ENCODE data around the gene MYO3B. TPM values are rescaled to one million over a fixed set of nuclear protein-coding genes. Genes with fewer than 3 reads are reported as not detected.

The MYO3B gene
- total and polyA plus RNA-seq, 2 donors (not counting 3 experiments of a cell fraction or from before 2014, with no cell fraction given) = 0.03 TPM; not detected in 1

DNA sequence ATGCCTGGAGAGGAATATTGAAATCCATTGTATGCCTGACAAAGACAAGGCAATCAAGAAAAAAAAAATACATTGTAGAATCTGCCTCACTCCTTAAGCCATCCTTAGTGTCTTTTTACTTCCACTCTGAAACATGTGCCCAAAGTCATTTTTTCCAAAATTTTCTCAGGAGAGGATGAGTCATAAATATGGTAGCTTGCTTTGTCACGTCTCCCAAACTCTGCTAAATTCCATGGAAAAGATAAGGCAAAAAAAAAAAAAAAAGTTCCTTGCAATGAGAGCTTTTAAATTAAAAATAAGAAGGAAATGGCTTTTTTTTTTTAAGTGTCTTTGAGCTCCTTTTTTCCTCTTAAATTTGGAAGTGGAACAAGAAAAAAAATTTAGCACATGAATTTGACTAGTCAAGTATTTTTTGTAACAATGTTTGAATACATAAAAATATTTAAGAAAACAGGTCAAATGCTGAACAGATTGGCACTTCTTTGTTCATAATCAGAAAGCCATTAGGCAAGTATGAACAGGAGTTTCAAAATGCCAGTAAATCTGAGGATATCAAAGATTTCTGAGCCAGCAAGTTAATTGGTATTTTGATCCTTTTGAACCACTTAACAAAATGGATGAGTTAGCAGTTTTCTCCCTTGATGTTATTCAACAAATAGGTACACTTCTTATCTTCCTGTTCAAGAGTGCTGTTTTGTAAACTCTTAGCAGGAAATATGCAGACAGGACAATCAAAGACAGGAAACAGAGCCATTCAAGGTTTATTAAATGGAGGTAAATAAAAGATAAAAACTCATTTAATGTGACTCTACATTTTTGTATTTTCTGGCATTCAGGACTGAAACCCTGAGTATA is 289.8 kb downstream of the MYO3B start:
- no peaks in the 10 kb centered on the region for H3K4me1 ChIP-seq (ENCODE audit: control insufficient read depth, extremely low read depth, insufficient read depth, low read length)
- dilution Hi-C loops (cut with MboI; ENCODE audit: extremely low pct_ligation_motif_present, low sequenced_read_pairs) = no loop called here
- no peak overlapping the region for H2AFZ ChIP-seq (ENCODE audit: low read depth, low read length)
- FAIRE-seq (no peak), DNase-seq (ENCODE audit: low read depth, low spot score) (no peak)
- intact Hi-C loops (cut with micrococcal nuclease) = no loop called here
- TF ChIP-seq EZH2 (IDR thresholded peaks at IDR 0.05; ENCODE audit: borderline replicate concordance, low read depth, low read length, severe bottlenecking) = no peak
- no peak for TF ChIP-seq POLR2A (IDR thresholded peaks at IDR 0.05; ENCODE audit: low read depth, low read length)
- no peak for TF ChIP-seq POLR2AphosphoS5 (IDR thresholded peaks at IDR 0.05; ENCODE audit: insufficient read depth, low read depth, low read length)
- TF ChIP-seq GATA2 (IDR thresholded peaks at IDR 0.05; ENCODE audit: insufficient read depth, insufficient read length, low read depth, low read length) = no peak
- TF ChIP-seq, protein P1, sequence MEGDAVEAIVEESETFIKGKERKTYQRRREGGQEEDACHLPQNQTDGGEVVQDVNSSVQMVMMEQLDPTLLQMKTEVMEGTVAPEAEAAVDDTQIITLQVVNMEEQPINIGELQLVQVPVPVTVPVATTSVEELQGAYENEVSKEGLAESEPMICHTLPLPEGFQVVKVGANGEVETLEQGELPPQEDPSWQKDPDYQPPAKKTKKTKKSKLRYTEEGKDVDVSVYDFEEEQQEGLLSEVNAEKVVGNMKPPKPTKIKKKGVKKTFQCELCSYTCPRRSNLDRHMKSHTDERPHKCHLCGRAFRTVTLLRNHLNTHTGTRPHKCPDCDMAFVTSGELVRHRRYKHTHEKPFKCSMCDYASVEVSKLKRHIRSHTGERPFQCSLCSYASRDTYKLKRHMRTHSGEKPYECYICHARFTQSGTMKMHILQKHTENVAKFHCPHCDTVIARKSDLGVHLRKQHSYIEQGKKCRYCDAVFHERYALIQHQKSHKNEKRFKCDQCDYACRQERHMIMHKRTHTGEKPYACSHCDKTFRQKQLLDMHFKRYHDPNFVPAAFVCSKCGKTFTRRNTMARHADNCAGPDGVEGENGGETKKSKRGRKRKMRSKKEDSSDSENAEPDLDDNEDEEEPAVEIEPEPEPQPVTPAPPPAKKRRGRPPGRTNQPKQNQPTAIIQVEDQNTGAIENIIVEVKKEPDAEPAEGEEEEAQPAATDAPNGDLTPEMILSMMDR (IDR thresholded peaks at IDR 0.05; ENCODE audit: extremely low read depth in 1 of 2, insufficient read depth in 1 of 2, low read depth in 1 of 2, low read length in 2 of 2) = no peak
- no peak for TF ChIP-seq JUN (IDR thresholded peaks at IDR 0.05; ENCODE audit: borderline replicate concordance, insufficient read depth, insufficient read length, low read depth)
- TF ChIP-seq, protein P2, sequence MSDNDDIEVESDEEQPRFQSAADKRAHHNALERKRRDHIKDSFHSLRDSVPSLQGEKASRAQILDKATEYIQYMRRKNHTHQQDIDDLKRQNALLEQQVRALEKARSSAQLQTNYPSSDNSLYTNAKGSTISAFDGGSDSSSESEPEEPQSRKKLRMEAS (IDR thresholded peaks at IDR 0.05; ENCODE audit: insufficient read depth, insufficient read length) = no peak
- no peak for TF ChIP-seq FOS (IDR thresholded peaks at IDR 0.05; ENCODE audit: borderline replicate concordance, insufficient read depth, low read length)
- TF ChIP-seq MYC (IDR thresholded peaks at IDR 0.05; ENCODE audit: low read depth, low read length) = no peak
- H3K36me3 ChIP-seq (ENCODE audit: control insufficient read depth in 2 of 2, extremely low read depth in 1 of 2, insufficient read depth in 2 of 2, low read length in 2 of 2) = no peaks in the 10 kb centered on the region
- no peak overlapping the region for H3K4me3 ChIP-seq (replicated peaks in 1 of 3; ENCODE audit: insufficient read depth in 1 of 3, low read depth in 1 of 3, low read length in 3 of 3)
- BruUV-seq (replicated peaks) = no TSS peak
- ChIA-PET POLR2A (no interaction called here), CTCF (interaction anchor here (0.6 kb wide), 2 partner anchors 49 to 348 kb away, joined by 3 read pairs; no protein-coding TSS in a partner anchor)
- no peaks in the 10 kb centered on the region for H3K27me3 ChIP-seq (ENCODE audit: control insufficient read depth in 2 of 2, insufficient read depth in 2 of 2, low read length in 2 of 2)
- no peak overlapping the region for H3K27ac ChIP-seq (ENCODE audit: insufficient read depth, low read depth, low read length)
- H3K9me1 ChIP-seq (replicated peaks; ENCODE audit: control insufficient read depth, extremely low read depth, insufficient read depth, low read length) = no peaks in the 10 kb centered on the region
- H3K4me2 ChIP-seq (ENCODE audit: insufficient read depth, low read length) = no peak overlapping the region
- no peaks in the 10 kb centered on the region for H4K20me1 ChIP-seq (replicated peaks; ENCODE audit: control insufficient read depth, extremely low read depth, insufficient read depth, low read length)
- H3K79me2 ChIP-seq (ENCODE audit: control insufficient read depth, insufficient read depth, low read length) = no peaks in the 10 kb centered on the region
- H3K9me3 ChIP-seq (replicated peaks; ENCODE audit: control insufficient read depth, insufficient read depth, low read length) = no peaks in the 10 kb centered on the region
- no peak overlapping the region for H3K9ac ChIP-seq (replicated peaks; ENCODE audit: extremely low read depth, insufficient read depth, low read length)
